GM21737 (cell line): ENCODE measurements around the gene TMEM141.
"Not testable (repeated sequence)": the region's sequence is repeated elsewhere in the genome, so short reads cannot be mapped to it uniquely, and the experiment has no call there.

Experiments used
- ATAC-seq: cut with Tn5 transposase; IDR thresholded peaks from one replicate; pipeline ENCODE4 v1.9.1; 2021; ENCODE audit warnings: mild to moderate bottlenecking, moderate library complexity; ENCODE audit not compliant: unreplicated experiment

Gene TMEM141

GRCh38 chr9:136793086-136793946 lies 2.2 kb downstream of the TMEM141 start:
- ATAC-seq = no peak

- no peak for ATAC-seq
Measured at GRCh38 chr9:136794281-136794999, 3.3 kb downstream of the TMEM141 start.

DNA sequence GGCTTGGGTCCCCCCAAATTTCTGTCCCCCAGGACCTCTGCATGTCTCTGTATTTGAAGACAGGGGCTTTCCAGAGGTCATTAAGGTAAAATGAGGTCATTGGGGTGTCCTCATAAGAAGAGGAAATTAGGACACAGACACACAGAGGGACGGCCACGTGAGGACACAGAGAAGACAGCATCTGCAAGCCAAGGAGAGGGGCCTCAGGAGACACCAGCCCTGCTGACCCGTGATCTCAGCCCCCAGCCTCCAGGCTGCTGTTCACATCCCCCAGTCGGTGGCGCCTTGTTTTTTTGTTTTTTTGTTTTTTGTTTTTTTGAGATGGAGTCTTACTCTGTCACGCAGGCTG lies 3.8 kb downstream of the TMEM141 start:
- no peak for ATAC-seq

DNA sequence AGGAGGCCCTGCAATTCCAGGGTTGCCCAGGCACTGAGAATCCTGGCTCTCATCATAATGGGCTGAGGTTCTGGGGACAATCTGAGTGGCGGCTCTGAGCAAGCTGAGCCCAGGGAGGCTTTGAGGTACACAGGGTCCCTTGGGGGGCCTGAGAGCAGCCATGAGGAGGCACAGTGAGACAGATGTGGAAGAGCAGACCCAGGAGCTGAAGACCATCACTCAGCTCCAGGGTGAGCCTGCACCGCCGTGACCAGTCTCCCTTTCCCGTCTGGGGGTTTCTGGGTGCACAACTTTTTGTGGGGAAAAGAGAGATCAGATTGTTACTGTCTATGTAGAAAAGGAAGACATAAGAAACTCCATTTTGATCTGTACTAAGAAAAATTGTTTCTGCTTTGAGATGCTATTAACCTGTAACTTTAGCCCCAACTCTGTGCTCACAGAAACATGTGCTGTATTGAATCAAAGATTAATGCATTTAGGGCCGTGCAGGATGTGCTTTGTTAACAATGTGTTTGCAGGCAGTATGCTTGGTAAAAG lies 5.2 kb downstream of the TMEM141 start, which contains the start of gene CCDC183:
TSS of gene CCDC183 (plus strand) at position 101 of the 537 bp plus-strand sequence. CDS start at position 161, 60 bp downstream.
- ATAC-seq = no peak

DNA sequence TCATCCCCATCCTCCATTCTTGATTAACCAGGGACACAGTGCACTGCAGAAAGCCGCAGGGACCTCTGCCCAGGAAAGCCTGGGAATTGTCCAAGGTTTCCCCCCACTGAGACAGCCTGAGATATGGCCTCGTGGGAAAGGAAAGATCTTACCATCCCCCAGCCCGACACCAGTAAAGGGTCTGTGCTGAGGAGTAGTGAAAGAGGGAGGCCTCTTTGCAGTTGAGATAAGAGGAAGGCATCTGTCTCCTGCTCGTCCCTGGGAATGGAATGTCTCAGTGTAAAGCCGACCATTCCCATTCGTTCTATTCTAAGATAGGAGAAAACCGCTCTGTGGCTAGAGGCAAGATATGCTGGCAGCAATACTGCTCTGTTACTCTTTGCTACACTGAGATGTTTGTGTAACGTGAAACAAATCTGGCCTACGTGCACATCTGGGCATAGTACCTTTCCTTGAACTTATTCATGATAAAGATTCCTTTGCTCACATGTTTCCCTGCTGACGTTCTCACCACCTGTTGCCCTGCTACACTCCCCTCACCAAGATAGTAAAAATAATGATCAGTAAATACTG lies 5.7 kb downstream of the TMEM141 start:
- not testable (repeated sequence) for ATAC-seq

GRCh38 chr9:136798708-136799078 lies 7.5 kb downstream of the TMEM141 start:
- no peak for ATAC-seq

DNA sequence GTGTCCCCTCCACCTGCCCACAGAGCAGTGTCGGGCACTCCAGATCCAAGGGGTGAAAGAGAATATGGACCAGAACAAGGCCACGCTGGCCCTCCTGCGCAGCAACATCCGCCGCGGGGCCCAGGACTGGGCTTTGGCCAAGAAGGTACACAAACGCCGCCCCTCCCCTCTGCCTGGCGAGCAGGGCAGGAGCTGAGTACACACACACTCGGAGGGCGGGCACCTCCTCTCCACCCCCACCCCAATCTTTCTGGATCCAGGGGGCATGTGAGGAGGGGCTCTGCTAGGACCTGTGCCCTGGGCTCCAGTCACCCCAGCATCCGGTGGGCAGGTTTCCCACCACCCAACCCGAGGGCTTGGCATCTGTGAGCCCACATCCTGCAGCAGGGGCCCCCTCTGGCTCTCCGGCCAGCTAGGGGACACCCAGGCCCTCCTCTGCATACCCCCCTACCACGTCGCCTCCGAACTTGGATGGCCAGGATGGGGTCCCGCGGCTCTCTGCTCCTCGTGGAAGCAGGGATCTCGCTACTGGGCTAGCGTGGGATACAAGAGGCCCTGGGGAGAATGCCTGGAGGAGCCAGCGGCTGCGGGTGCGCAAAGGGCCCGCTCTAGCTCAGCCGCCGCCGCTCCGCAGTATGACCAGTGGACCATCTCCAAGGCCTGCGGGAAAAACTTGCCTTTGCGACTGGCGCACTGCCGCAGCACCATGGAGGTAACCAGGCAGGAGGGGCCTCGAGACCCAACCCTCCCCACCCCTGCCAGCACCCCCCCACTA lies 8.1 kb downstream of the TMEM141 start:
- ATAC-seq = no peak

GRCh38 chr9:136799854-136800657 lies 8.9 kb downstream of the TMEM141 start:
- no peak for ATAC-seq

DNA sequence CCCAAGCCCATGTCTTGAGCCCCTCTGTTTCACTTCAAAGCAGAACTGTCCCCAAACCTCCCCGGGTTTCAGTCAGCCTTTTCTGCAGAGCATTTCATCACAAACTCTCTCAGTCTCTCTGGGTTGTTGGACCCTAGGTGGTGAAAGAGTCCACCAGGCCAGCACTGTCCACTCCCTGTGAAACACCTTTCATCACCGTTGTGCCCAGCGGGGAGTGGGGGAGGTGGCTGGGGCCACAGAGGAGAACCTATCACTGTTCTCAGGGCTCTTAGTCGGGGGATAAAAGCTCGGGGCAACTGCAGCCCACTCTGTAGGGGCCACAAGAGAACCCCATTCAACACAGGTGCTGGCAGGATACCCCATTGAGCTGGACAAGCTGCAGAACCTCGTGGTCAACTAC lies 11.2 kb downstream of the TMEM141 start:
- ATAC-seq = no peak

DNA sequence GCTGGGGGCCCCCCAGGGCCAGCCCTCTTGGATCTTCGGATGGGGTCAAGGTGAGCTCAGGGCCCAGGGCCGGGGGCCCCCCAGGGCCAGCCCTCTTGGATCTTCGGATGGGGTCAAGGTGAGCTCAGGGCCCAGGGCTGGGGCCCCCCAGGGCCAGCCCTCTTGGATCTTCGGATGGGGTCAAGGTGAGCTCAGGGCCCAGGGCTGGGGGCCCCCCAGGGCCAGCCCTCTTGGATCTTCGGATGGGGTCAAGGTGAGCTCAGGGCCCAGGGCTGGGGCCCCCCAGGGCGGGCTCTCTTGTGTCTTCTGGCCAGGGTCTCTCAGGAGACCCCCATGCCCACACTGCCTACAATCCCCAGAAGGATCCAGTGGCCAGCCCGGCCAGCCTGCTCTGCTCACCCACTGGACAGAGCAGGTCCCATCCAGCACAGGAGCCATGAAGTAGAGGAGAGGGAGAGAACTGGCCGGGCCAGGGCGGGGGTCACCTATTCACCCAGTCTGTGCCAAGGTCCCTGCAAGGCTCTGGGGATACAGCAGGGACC lies 11.9 kb downstream of the TMEM141 start:
- not testable (repeated sequence) for ATAC-seq

DNA sequence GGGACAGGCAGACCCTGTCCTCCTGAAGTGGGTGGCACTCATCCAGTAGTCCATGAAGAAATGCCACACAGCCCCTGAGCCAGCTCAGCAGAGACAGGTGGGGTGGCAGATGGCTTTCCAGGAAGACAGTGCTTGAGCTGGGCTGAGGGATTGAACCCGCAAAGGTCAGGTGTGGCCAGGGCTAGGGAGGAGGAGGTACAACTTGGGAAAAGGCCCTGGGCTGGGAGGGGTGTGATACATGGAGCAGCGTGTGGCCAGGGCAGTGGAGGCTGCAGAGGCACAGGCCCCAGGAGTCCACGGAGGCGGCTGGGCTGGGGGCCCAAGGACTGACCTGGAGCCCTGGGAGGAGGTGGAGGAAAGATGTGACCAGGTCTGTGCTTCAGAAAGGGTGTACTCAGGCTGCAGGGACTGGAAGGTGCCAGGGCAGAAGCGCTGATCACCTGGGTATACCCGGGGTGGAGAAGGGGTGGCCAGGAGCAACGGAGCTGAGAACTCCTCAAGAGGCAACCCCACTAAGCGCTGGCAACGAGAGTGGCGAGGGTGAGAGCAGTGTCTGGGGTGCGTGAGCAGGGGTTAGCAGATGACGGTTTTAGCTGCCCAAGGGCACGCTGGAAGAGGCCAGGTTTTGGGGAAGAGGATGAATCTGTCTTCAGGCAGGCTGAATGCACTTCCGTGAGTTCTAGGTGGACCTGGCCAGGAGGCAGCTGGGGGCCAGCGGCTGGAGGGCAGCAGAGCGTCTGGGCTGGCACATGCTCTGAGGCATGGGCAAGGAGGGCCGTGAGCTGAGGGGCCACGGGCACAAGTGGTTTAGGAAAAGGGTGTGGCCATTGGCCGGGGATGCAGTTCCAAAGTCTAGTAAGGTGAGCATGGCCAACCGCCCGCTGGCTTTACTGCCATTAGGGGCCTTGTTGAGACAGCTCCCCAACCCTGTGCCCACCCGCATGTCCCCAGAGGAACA lies 12.7 kb downstream of the TMEM141 start:
- ATAC-seq = no peak

DNA sequence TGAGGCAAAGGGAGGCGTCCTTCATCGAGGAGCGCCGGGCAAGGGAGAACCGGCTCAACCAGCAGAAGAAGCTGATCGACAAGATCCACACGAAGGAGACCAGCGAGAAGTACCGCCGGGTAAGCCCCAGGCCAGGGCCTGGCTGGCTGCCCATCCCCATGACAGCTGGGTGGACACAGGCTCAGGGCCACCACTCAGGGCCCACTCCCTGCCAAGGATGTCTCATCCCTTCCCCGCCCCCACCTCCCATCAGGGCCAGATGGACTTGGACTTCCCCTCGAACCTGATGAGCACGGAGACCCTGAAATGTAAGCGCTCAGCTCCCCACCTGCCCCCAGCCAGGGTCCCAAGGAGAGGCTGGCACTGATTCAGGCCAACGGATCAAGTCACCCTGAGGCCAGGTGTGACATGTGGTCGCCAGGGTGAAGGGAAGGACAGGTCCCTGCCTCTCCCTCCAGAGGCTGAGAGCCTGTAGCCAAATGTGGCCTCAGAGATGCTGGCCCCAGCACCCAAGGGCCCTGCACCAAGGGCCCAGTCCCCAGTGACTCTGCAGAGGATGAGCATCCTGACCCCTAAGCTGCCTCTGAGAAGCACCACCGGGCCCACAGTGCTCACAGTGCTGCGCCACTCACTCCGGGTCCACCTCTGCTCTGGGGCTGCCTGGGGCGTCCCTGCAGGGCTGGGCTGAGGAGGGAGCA lies 13.5 kb downstream of the TMEM141 start:
- ATAC-seq = no peak

DNA sequence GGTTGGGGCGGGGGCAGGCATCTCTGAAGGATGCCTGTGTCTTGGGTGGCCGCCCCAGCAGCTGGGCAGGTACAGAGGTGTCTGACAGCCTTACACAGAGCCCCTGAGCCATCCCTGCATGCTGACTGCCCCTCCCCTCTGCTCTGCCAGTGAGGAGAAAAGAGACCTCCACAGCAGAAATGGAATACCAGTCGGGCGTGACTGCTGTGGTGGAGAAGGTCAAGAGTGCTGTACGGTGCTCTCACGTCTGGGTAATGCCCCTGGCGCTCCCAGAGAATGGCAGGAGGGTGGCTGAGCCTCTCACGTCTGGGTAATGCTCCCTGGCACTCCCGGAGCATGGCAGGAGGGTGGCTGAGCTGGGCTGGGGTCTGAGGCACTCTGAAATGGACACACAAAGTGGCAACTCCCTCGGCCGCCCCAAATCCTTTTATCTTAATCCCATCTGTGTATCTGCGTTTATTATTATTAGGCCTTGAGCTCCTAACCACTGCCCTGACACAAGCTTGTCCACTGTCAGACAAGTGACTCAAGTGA lies 14.1 kb downstream of the TMEM141 start:
- no peak for ATAC-seq

GRCh38 chr9:136806067-136806466 lies 14.9 kb downstream of the TMEM141 start:
- no peak for ATAC-seq

DNA sequence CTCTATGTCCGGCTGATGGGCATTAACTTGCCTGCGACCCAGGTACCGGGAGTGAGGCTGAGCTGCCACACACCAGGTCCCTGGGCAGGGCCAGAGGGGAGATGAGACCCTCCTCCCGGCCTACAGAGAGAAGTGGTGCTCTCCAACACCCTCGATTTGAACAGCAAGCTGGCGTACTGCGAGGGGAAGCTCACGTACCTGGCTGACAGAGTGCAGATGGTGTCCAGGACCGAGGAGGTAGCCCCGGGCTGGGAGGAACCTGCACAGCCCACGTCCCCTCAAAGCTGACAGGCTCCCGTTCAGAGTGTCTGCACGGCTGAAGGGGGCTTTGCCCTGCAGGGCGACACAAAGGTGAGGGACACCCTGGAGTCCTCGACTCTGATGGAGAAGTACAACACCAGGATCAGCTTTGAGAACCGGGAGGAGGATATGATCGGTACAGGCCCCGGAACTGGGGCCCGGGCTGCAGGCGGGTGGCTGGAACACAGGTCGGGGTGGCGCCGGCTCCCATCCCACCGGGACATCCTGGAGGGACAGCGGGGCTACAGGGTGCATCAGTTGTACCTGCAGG lies 15.6 kb downstream of the TMEM141 start:
- no peak for ATAC-seq

- ATAC-seq = peak; percentile 62
Measured at GRCh38 chr9:136807281-136808074, 16.3 kb downstream of the TMEM141 start, which contains the start of gene RABL6. Gene RABL6 (plus strand): TSS chr9:136807948. CDS start chr9:136808197, 249 bp downstream.
